H9 (cell line): ENCODE results near the gene CACNA1D. TPM values are rescaled to one million over a fixed set of nuclear protein-coding genes. Genes with fewer than 3 reads are reported as not detected.

Experiments used
- DNase-seq: peaks from one replicate; pipeline ENCODE4 v3.0.0-alpha.2; 2017
- H2AFZ ChIP-seq: one replicate; pipeline ENCODE4 v1.6.1; 2013; ENCODE audit warnings: mild to moderate bottlenecking, low read length, control low read depth, moderate library complexity
- H2AK5ac ChIP-seq: 2 replicates; pipeline ENCODE4 v1.6.1; 2013; ENCODE audit warnings: low read length, control low read depth, mixed read lengths; ENCODE audit not compliant: insufficient read length
- H2BK120ac ChIP-seq: one replicate; pipeline ENCODE4 v1.6.1; 2013; ENCODE audit warnings: low read depth, mild to moderate bottlenecking, low read length, control low read depth, inconsistent platforms; ENCODE audit not compliant: poor library complexity, severe bottlenecking
- H2BK12ac ChIP-seq: 2 replicates; pipeline ENCODE4 v1.6.1; 2013; ENCODE audit warnings: low read length, control low read depth, mixed read lengths, low read depth; ENCODE audit not compliant: insufficient read length
- H2BK15ac ChIP-seq: 2 replicates; pipeline ENCODE4 v1.6.1; 2013; ENCODE audit warnings: low read depth, low read length, control low read depth
- H2BK20ac ChIP-seq: one replicate; pipeline ENCODE4 v1.6.1; 2013; ENCODE audit warnings: low read depth, mild to moderate bottlenecking, low read length, control low read depth, inconsistent platforms; ENCODE audit not compliant: poor library complexity, severe bottlenecking
- H2BK5ac ChIP-seq: 2 replicates; pipeline ENCODE4 v1.6.1; 2013; ENCODE audit warnings: low read length, control low read depth, mixed read lengths; ENCODE audit not compliant: insufficient read length
- H3K14ac ChIP-seq: 2 replicates; pipeline ENCODE4 v1.6.1; 2013; ENCODE audit warnings: low read length, control low read depth; ENCODE audit not compliant: insufficient read depth
- H3K18ac ChIP-seq: 2 replicates; pipeline ENCODE4 v1.6.1; 2013; ENCODE audit warnings: low read depth, mild to moderate bottlenecking, mixed read lengths, low read length, control low read depth; ENCODE audit not compliant: insufficient read length
- H3K23ac ChIP-seq: 2 replicates; pipeline ENCODE4 v1.6.1; 2013; ENCODE audit warnings: low read length, control low read depth, mixed read lengths, low read depth; ENCODE audit not compliant: insufficient read length
- H3K23me2 ChIP-seq: 2 replicates; pipeline ENCODE4 v1.6.1; 2013; ENCODE audit warnings: low read depth, mild to moderate bottlenecking, mixed read lengths, low read length, control low read depth; ENCODE audit not compliant: insufficient read length, poor library complexity, severe bottlenecking
- H3K27ac ChIP-seq: 2 replicates; pipeline ENCODE4 v1.5.1; 2013; ENCODE audit warnings: low read length, control low read depth, mixed read lengths, low read depth; ENCODE audit not compliant: insufficient read length
- H3K27me3 ChIP-seq: 2 replicates; pipeline ENCODE4 v1.6.1; 2013; ENCODE audit warnings: low read length, control low read depth, inconsistent platforms; ENCODE audit not compliant: insufficient read depth
- H3K4ac ChIP-seq: 2 replicates; pipeline ENCODE4 v1.6.1; 2013; ENCODE audit warnings: low read depth, mild to moderate bottlenecking, control low read depth, inconsistent platforms, low read length, moderate library complexity
- H3K4me1 ChIP-seq: 2 replicates; pipeline ENCODE4 v1.6.1; 2013; ENCODE audit warnings: low read length, control low read depth, inconsistent platforms; ENCODE audit not compliant: insufficient read depth
- H3K4me2 ChIP-seq: 2 replicates; pipeline ENCODE4 v1.6.1; 2013; ENCODE audit warnings: low read length, control low read depth, mixed read lengths; ENCODE audit not compliant: insufficient read length, insufficient read depth
- H3K56ac ChIP-seq: 2 replicates; pipeline ENCODE4 v1.6.1; 2013; ENCODE audit warnings: low read depth, mild to moderate bottlenecking, mixed read lengths, low read length, control low read depth; ENCODE audit not compliant: insufficient read length
- H3K79me1 ChIP-seq: 2 replicates; pipeline ENCODE4 v1.6.1; 2013; ENCODE audit warnings: low read depth, mild to moderate bottlenecking, moderate library complexity, low read length, control low read depth, inconsistent platforms; ENCODE audit not compliant: insufficient read depth, poor library complexity, severe bottlenecking
- H3K79me2 ChIP-seq: 2 replicates; pipeline ENCODE4 v1.6.1; 2013; ENCODE audit warnings: low read length, control low read depth, inconsistent platforms; ENCODE audit not compliant: insufficient read depth
- H3K9ac ChIP-seq: 2 replicates; pipeline ENCODE4 v1.6.1; 2013; ENCODE audit warnings: low read length, control low read depth, mixed read lengths; ENCODE audit not compliant: insufficient read length; ENCODE audit errors: extremely low read depth
- H3K9me3 ChIP-seq: one replicate; pipeline ENCODE4 v1.6.1; 2013; ENCODE audit warnings: low read depth, low read length, inconsistent platforms; ENCODE audit not compliant: control insufficient read depth
- H3T11ph ChIP-seq: one replicate; pipeline ENCODE4 v1.6.1; 2013; ENCODE audit warnings: mild to moderate bottlenecking, low read length, control low read depth, inconsistent platforms
- H4K20me1 ChIP-seq: one replicate; pipeline ENCODE4 v1.6.1; 2013; ENCODE audit not compliant: control insufficient read depth, insufficient read length, insufficient read depth
- H4K5ac ChIP-seq: 2 replicates; pipeline ENCODE4 v1.6.1; 2013; ENCODE audit warnings: low read depth, mild to moderate bottlenecking, mixed read lengths, low read length, control low read depth; ENCODE audit not compliant: insufficient read length
- H4K8ac ChIP-seq: replicated peaks from 2 replicates; pipeline ENCODE4 v1.6.1; 2013; ENCODE audit warnings: low read length, control low read depth, mixed read lengths, low read depth; ENCODE audit not compliant: insufficient read length
- H4K91ac ChIP-seq: 2 replicates; pipeline ENCODE4 v1.6.1; 2013; ENCODE audit warnings: low read depth, mild to moderate bottlenecking, moderate library complexity, mixed read lengths, low read length, control low read depth; ENCODE audit not compliant: insufficient read length
- H3K27ac Mint-ChIP-seq, 3 experiments: 2 replicates in 2 of 3; 3 replicates in 1 of 3; pipeline ENCODE4 v1.8.0; 2020 to 2021; ENCODE audit warnings: mixed read lengths in 3 of 3, mild to moderate bottlenecking in 1 of 3, moderate library complexity in 1 of 3
- H3K27me3 Mint-ChIP-seq: 2 replicates; pipeline ENCODE4 v1.8.0; 2021; ENCODE audit warnings: low read depth, mild to moderate bottlenecking, moderate library complexity, mixed read lengths
- H3K36me3 Mint-ChIP-seq, 3 experiments: 2 replicates in 2 of 3; 3 replicates in 1 of 3; pipeline ENCODE4 v1.8.0; 2020 to 2021; ENCODE audit warnings: low read depth in 3 of 3, mixed read lengths in 3 of 3; ENCODE audit not compliant: insufficient read depth in 1 of 3
- H3K4me1 Mint-ChIP-seq, 2 experiments: 2 replicates each; pipeline ENCODE4 v1.8.0; 2020; ENCODE audit warnings: mixed read lengths in 2 of 2
- H3K4me3 Mint-ChIP-seq, 2 experiments: 2 replicates in 1 of 2; 3 replicates in 1 of 2; pipeline ENCODE4 v1.8.0; 2020 to 2021; ENCODE audit warnings: mild to moderate bottlenecking in 2 of 2, mixed read lengths in 2 of 2, moderate library complexity in 1 of 2
- H3K9me3 Mint-ChIP-seq, 2 experiments: 2 replicates in 1 of 2; 3 replicates in 1 of 2; pipeline ENCODE4 v1.8.0; 2020; ENCODE audit warnings: mild to moderate bottlenecking in 2 of 2, mixed read lengths in 2 of 2, moderate library complexity in 1 of 2
- WGBS: extraction: QIAGEN DNeasy Blood & Tissue Kit; methylation state at CpG from one replicate; pipeline ENCODE4 v1.1.7; 2013; ENCODE audit warnings: missing lambda C conversion rate, low lambda C conversion rate, mixed read lengths; ENCODE audit not compliant: insufficient read length; ENCODE audit errors: extremely low coverage; 5-methylcytosine and 5-hydroxymethylcytosine counted together
- total RNA-seq: library from RNA; stranded (reverse); gene quantifications from 2 replicates; pipeline ENCODE4 v1.2.1, GENCODE V29; 2021
- TF ChIP-seq, protein P1 (sequence below): fragments of 200-600 bp; sonication (generic); conservative IDR thresholded peaks from 3 replicates; pipeline ENCODE4 v1.8.0; 2021; ENCODE audit warnings: antibody characterized with exemption, mild to moderate bottlenecking

Gene CACNA1D
- total RNA-seq, 1 experiment from 2014 or later = 3.5 TPM

DNA sequence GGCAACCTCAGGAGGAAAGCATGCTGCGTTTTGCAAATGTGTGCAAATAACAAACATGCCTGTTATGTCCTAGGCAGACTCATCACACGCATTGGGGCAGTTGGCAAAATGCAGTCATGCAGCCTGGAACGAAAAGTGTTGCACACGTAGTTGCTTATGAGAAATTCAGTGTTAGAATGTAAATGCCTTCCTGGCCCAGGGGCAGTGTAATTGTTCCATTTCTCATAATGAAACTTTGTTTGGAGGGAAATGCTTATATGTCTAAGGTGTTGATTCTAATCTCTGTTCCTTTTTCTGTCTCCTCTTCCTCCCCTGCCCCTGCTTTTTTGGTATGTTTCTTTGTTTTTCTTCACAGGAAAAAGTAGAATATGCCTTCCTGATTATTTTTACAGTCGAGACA lies 156.0 kb downstream of the CACNA1D start:
- H4K20me1 ChIP-seq = no peaks in the 10 kb centered on the region
- H3K79me1 ChIP-seq = no peaks in the 10 kb centered on the region
- no peaks in the 10 kb centered on the region for H3K9me3 ChIP-seq
- no peak overlapping the region for H3K9ac ChIP-seq
- no peak overlapping the region for H3K14ac ChIP-seq
- no peak overlapping the region for H3K23ac ChIP-seq
- no peaks in the 10 kb centered on the region for H3K23me2 ChIP-seq
- no peak overlapping the region for H4K5ac ChIP-seq
- no peak overlapping the region for H2BK20ac ChIP-seq
- H3T11ph ChIP-seq = no peak overlapping the region
- H3K4ac ChIP-seq = no peak overlapping the region
- H3K79me2 ChIP-seq = no peaks in the 10 kb centered on the region
- no CpG with 5 or more reads among the region's 5 CpGs for WGBS
- no peak overlapping the region for H2BK12ac ChIP-seq
- H3K18ac ChIP-seq = no peak overlapping the region
- H3K4me2 ChIP-seq = no peak overlapping the region
- no peak overlapping the region for H2BK120ac ChIP-seq
- H3K56ac ChIP-seq = no peak overlapping the region
- no peak for DNase-seq
- no peak overlapping the region for H2BK5ac ChIP-seq
- peaks cover 2 to 6% (median 5%) of the 10 kb centered on the region in 3 experiments; a peak in 4 of 7 replicates for H3K36me3 Mint-ChIP-seq
- H3K9me3 Mint-ChIP-seq = peaks cover 7 to 8% of the 10 kb centered on the region in 2 experiments
- no peak overlapping the region for H4K91ac ChIP-seq
- H3K27ac Mint-ChIP-seq = no peak overlapping the region
- H4K8ac ChIP-seq = no peak overlapping the region
- no peaks in the 10 kb centered on the region for H3K4me1 ChIP-seq
- TF ChIP-seq, protein P1, sequence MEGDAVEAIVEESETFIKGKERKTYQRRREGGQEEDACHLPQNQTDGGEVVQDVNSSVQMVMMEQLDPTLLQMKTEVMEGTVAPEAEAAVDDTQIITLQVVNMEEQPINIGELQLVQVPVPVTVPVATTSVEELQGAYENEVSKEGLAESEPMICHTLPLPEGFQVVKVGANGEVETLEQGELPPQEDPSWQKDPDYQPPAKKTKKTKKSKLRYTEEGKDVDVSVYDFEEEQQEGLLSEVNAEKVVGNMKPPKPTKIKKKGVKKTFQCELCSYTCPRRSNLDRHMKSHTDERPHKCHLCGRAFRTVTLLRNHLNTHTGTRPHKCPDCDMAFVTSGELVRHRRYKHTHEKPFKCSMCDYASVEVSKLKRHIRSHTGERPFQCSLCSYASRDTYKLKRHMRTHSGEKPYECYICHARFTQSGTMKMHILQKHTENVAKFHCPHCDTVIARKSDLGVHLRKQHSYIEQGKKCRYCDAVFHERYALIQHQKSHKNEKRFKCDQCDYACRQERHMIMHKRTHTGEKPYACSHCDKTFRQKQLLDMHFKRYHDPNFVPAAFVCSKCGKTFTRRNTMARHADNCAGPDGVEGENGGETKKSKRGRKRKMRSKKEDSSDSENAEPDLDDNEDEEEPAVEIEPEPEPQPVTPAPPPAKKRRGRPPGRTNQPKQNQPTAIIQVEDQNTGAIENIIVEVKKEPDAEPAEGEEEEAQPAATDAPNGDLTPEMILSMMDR = no peak
- peaks cover 3% of the 10 kb centered on the region for H3K27me3 Mint-ChIP-seq
- no peak overlapping the region for H2AK5ac ChIP-seq
- no peaks in the 10 kb centered on the region for H3K4me1 Mint-ChIP-seq
- no peak overlapping the region for H3K4me3 Mint-ChIP-seq
- no peak overlapping the region for H2BK15ac ChIP-seq
- no peak overlapping the region for H3K27ac ChIP-seq
- H3K27me3 ChIP-seq = no peaks in the 10 kb centered on the region
- no peak overlapping the region for H2AFZ ChIP-seq
